Raji (cell line): ENCODE results near the gene CACNA1C.

Experiments
- POLR2A ChIP-seq: IDR thresholded peaks from 2 replicates; pipeline ENCODE4 v1.6.1; 2011; ENCODE audit warnings: low read depth, low read length, control low read depth; ENCODE audit not compliant: insufficient read depth

Gene CACNA1C

GRCh38 chr12:2373307-2373706 lies 320.5 kb downstream of the CACNA1C start:
- TF ChIP-seq POLR2A = no peak

- TF ChIP-seq POLR2A = no peak
Observed at GRCh38 chr12:2374092-2374906, 321.5 kb downstream of the CACNA1C start.

- TF ChIP-seq POLR2A = no peak
Observed at GRCh38 chr12:2375871-2376270, 323.1 kb downstream of the CACNA1C start.

- TF ChIP-seq POLR2A = no peak
Observed at GRCh38 chr12:2376908-2377657, 324.3 kb downstream of the CACNA1C start.

GRCh38 chr12:2378835-2379330 lies 326.1 kb downstream of the CACNA1C start:
- no peak for TF ChIP-seq POLR2A

- no peak for TF ChIP-seq POLR2A
Observed at GRCh38 chr12:2380946-2381345, 328.2 kb downstream of the CACNA1C start.

- TF ChIP-seq POLR2A = no peak
Observed at GRCh38 chr12:2382370-2383155, 329.8 kb downstream of the CACNA1C start.

GRCh38 chr12:2383325-2384028 lies 330.7 kb downstream of the CACNA1C start:
- no peak for TF ChIP-seq POLR2A

- no peak for TF ChIP-seq POLR2A
Observed at GRCh38 chr12:2384029-2384386, 331.2 kb downstream of the CACNA1C start.

GRCh38 chr12:2384533-2385351 lies 332.0 kb downstream of the CACNA1C start:
- TF ChIP-seq POLR2A = no peak

- no peak for TF ChIP-seq POLR2A
Observed at GRCh38 chr12:2385529-2385928, 332.7 kb downstream of the CACNA1C start.

- TF ChIP-seq POLR2A = no peak
Observed at GRCh38 chr12:2386566-2386965, 333.8 kb downstream of the CACNA1C start.

- TF ChIP-seq POLR2A = no peak
Observed at GRCh38 chr12:2387103-2387834, 334.5 kb downstream of the CACNA1C start.
